GM12801 (cell line): ENCODE results near the gene SHC4.

Experiments
- CTCF ChIP-seq: IDR thresholded peaks from one replicate; pipeline ENCODE4 v1.5.1; 2011; ENCODE audit warnings: control low read depth; ENCODE audit not compliant: insufficient read length; ENCODE audit errors: extremely low read depth

Gene SHC4

GRCh38 chr15:48792408-48792807 is 171.3 kb downstream of the SHC4 start:
- no peak for TF ChIP-seq CTCF

DNA sequence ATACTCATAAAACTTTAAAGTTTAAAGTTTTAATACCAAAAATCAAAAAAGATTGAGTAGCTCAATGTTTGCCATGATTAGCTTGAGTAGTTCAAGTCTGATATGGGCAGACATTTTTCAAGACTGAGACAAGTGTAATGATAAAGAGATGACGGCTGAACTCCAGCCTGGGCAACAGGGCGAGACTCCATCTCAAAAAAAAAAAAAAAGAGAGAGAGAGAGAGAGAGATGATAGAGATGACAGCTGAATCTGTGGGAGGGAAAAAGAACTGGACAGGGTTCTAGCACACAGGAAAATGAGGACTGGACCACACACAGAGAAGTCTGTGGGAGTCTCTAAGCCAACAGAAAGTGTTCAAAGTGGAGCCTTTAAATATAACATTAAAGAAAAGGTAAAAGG is 178.0 kb downstream of the SHC4 start:
- no peak for TF ChIP-seq CTCF

- TF ChIP-seq CTCF: no peak
Measured at GRCh38 chr15:48785195-48785594, 178.5 kb downstream of the SHC4 start.

DNA sequence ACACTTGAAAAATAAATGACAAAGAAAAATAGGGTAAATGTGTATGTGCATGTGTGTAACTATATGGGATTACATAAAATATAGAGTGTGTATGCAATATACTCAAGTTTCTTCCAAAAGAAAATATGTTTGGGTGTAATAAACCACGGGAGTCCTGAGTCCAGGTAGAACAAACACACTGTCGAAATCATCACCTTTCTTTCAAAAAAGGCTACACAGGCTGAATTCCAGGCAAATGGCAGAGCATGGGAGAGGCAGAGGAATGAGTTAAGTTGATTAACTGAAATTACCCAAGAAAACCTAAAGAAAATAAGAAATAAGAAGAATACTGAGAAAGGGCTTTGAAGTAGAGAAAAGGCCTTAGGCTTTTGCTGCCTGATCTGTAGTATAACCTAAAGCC is 179.0 kb downstream of the SHC4 start:
- no peak for TF ChIP-seq CTCF

DNA sequence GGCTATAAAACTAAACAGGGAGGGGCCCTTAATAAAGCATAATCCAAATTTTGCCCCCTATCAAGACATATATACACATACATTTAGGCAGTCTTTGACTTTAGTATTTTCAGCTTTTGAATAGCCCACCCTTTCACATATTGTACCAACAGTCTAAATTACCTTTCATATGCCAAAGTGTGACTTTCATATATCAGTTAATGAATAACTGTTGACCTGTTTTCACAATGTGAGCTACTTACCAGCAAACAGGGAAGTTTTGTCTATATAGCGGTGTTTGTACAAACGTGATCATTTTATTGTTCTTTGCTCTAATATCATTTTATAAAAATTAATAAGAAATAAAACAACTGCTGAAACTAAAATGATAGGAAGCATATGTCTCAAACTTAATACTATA is 180.8 kb downstream of the SHC4 start:
- no peak for TF ChIP-seq CTCF

DNA sequence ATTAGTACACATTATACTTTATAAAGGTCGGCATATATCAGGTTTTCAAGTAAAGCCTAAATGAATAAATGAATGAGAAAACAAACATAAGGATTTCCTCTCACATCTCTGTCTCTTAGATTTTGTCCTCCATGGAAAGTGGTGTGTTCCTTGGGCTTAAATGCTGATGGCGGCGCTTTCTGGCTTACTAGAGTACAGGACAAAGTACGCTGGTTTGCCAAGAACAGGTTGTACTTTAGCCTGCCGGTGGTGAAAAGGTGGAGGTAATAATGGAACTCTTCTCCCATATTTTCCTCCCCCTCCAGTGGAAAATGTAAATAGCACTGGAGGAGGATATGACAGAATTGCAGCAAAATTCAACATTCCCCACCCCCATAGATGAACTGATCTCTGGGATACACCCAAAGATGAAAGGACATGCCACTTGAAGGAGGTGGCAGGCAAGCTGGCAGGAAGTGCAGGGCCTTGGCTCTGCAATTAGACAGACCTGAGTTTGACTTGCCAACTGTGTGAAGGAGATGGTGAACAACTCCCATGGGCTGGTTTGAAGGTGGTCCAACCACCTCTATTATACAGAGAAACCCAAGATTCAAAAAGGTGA is 182.1 kb downstream of the SHC4 start:
- TF ChIP-seq CTCF: no peak

DNA sequence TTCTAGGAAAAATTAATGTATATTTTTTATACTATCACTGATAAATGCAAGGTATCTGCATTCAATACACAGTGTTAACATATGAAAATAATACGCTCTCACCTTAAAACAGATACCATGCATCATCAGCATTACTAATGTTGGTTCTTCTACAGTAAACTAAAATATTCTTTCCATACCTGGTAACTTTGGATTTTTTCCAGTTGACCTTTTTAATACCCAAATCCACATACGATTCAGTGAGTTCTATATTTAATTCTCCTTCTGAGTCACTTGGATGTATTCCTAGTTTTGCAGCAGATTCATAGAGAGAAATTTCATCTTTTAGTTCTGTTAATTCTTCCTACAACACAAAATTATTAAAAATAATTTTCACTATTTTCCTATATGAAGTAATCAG is 182.7 kb downstream of the SHC4 start:
- TF ChIP-seq CTCF: no peak
